Endothelial cell of umbilical vein (primary cell): ENCODE results near the gene PSMB7. TPM values are rescaled to one million over a fixed set of nuclear protein-coding genes. Genes with fewer than 3 reads are reported as not detected.

ENCODE experiments used
- BruUV-seq: library from RNA; stranded (reverse); fragments of 400-500 nt; replicated peaks from 2 replicates; lab custom pipeline; 2021; lab: Mats Ljungman, UMichigan
- CTCF ChIA-PET: fragments of 300-600, 350-600 bp; sonication (Branson Sonifier 250); formaldehyde crosslinking; loops from one replicate; lab custom pipeline; 2021; ENCODE audit warnings: antibody characterized with exemption, inconsistent platforms; lab: Charles Lee
- POLR2A ChIA-PET: fragments of 300-600, 350-600 bp; sonication (Branson Sonifier 250); formaldehyde crosslinking; loops from one replicate; lab custom pipeline; 2021; ENCODE audit warnings: antibody characterized with exemption, inconsistent platforms; lab: Charles Lee
- DNase-seq: peaks from one replicate; pipeline ENCODE4 v3.0.0-alpha.2; 2011; ENCODE audit warnings: low read depth, low spot score
- FAIRE-seq: peaks from 2 replicates; lab custom pipeline; 2011; peaks lifted over from hg19 to GRCh38; lab: Jason Lieb, UNC
- H2AFZ ChIP-seq: 2 replicates; pipeline ENCODE4 v1.6.0; 2012; ENCODE audit warnings: low read depth, low read length, control low read depth, inconsistent platforms
- H3K27ac ChIP-seq: 2 replicates; pipeline ENCODE4 v1.5.1; 2011; ENCODE audit warnings: low read depth, mild to moderate bottlenecking, control low read depth, low read length, moderate library complexity; ENCODE audit not compliant: insufficient read depth
- H3K27me3 ChIP-seq, 2 experiments: 2 replicates each; pipeline versions ENCODE4 v1.6.0 to v1.6.1; 2011; ENCODE audit warnings: low read length in 2 of 2, mixed read lengths in 1 of 2; ENCODE audit not compliant: control insufficient read depth in 2 of 2, insufficient read depth in 2 of 2
- H3K36me3 ChIP-seq, 2 experiments: 2 replicates in 1 of 2; 3 replicates in 1 of 2; pipeline ENCODE4 v1.5.1; 2011; ENCODE audit warnings: low read length in 2 of 2, mild to moderate bottlenecking in 1 of 2, moderate library complexity in 1 of 2; ENCODE audit not compliant: control insufficient read depth in 2 of 2, insufficient read depth in 2 of 2; ENCODE audit errors: extremely low read depth in 1 of 2
- H3K4me1 ChIP-seq: 3 replicates; pipeline ENCODE4 v1.5.1; 2011; ENCODE audit warnings: mild to moderate bottlenecking, low read length; ENCODE audit not compliant: control insufficient read depth, insufficient read depth; ENCODE audit errors: extremely low read depth
- H3K4me2 ChIP-seq: 2 replicates; pipeline ENCODE4 v1.6.1; 2011; ENCODE audit warnings: low read length, control low read depth, mixed read lengths; ENCODE audit not compliant: insufficient read depth
- H3K4me3 ChIP-seq, 3 experiments: fragments of 200-600 bp in 1 of 3; sonication (generic), shearing (Covaris generic) in 1 of 3; replicated peaks in 1 of 3; 2 replicates each; pipeline ENCODE4 v1.5.1; 2011 to 2016; ENCODE audit warnings: control low read depth in 3 of 3, low read length in 3 of 3, mild to moderate bottlenecking in 2 of 3, inconsistent platforms in 1 of 3, low read depth in 1 of 3, moderate library complexity in 1 of 3; ENCODE audit not compliant: insufficient read depth in 1 of 3
- H3K79me2 ChIP-seq: 2 replicates; pipeline ENCODE4 v1.6.0; 2012; ENCODE audit warnings: low read length, inconsistent platforms; ENCODE audit not compliant: control insufficient read depth, insufficient read depth
- H3K9ac ChIP-seq: replicated peaks from 2 replicates; pipeline ENCODE3; 2011; ENCODE audit warnings: low read length, control low read depth; ENCODE audit not compliant: insufficient read depth; ENCODE audit errors: extremely low read depth
- H3K9me1 ChIP-seq: replicated peaks from 3 replicates; pipeline ENCODE4 v1.6.0; 2011; ENCODE audit warnings: mild to moderate bottlenecking, low read length; ENCODE audit not compliant: control insufficient read depth, insufficient read depth; ENCODE audit errors: extremely low read depth
- H3K9me3 ChIP-seq: replicated peaks from 2 replicates; pipeline ENCODE4 v1.5.1; 2012; ENCODE audit warnings: low read length, inconsistent platforms; ENCODE audit not compliant: control insufficient read depth, insufficient read depth
- H4K20me1 ChIP-seq: replicated peaks from 2 replicates; pipeline ENCODE3; 2011; ENCODE audit warnings: mild to moderate bottlenecking, low read length; ENCODE audit not compliant: control insufficient read depth, insufficient read depth; ENCODE audit errors: extremely low read depth
- CTCF ChIP-seq, 2 donors: IDR thresholded peaks; 1 replicate in 1 of 2; 2 replicates in 1 of 2; pipeline ENCODE4 v1.5.1; 2011; ENCODE audit warnings: low read length in 2 of 2, mild to moderate bottlenecking in 2 of 2, moderate library complexity in 2 of 2, control low read depth in 1 of 2, inconsistent platforms in 1 of 2, low read depth in 1 of 2; ENCODE audit not compliant: insufficient read depth in 1 of 2; ENCODE audit errors: extremely low read depth in 1 of 2
- EZH2 ChIP-seq: IDR thresholded peaks from 2 replicates; pipeline ENCODE4 v1.6.1; 2012; ENCODE audit warnings: borderline replicate concordance, low read depth, mild to moderate bottlenecking, moderate library complexity, low read length, inconsistent platforms; ENCODE audit not compliant: severe bottlenecking
- FOS ChIP-seq: IDR thresholded peaks from 2 replicates; pipeline ENCODE4 v1.6.1; 2011; ENCODE audit warnings: mild to moderate bottlenecking, low read length, moderate library complexity, borderline replicate concordance; ENCODE audit not compliant: insufficient read depth
- GATA2 ChIP-seq: IDR thresholded peaks from 2 replicates; pipeline ENCODE4 v1.7.0; 2011; ENCODE audit warnings: low read depth, mild to moderate bottlenecking, moderate library complexity, mixed read lengths, low read length; ENCODE audit not compliant: insufficient read length, insufficient read depth
- JUN ChIP-seq: IDR thresholded peaks from 2 replicates; pipeline ENCODE4 v1.6.1; 2011; ENCODE audit warnings: borderline replicate concordance, low read depth; ENCODE audit not compliant: insufficient read length, insufficient read depth
- MYC ChIP-seq: IDR thresholded peaks from one replicate; pipeline ENCODE4 v1.6.1; 2011; ENCODE audit warnings: mild to moderate bottlenecking, low read depth, low read length
- POLR2A ChIP-seq: IDR thresholded peaks from 2 replicates; pipeline ENCODE4 v1.6.1; 2012; ENCODE audit warnings: low read depth, mild to moderate bottlenecking, control low read depth, low read length
- POLR2AphosphoS5 ChIP-seq: IDR thresholded peaks from 2 replicates; pipeline ENCODE4 v1.6.1; 2012; ENCODE audit warnings: low read depth, mild to moderate bottlenecking, control low read depth, low read length, moderate library complexity; ENCODE audit not compliant: insufficient read depth
- dilution Hi-C: fragments of 300-500 bp; cut with MboI; formaldehyde crosslinking; loops from one replicate; pipeline ENCODE4 v1.15.0; 2019; ENCODE audit warnings: low sequenced_read_pairs; ENCODE audit not compliant: extremely low pct_ligation_motif_present
- intact Hi-C: fragments of 100-400 bp; cut with micrococcal nuclease; formaldehyde crosslinking; loops from one replicate; pipeline ENCODE4 v1.10.0; 2022
- polyA plus RNA-seq, 4 experiments: library from polyadenylated mRNA; depleted of rRNA in 3 of 4; stranded (reverse) in 3 of 4; unstranded in 1 of 4; fragments of >200 nt; gene quantifications; 2 replicates each; pipeline versions ENCODE4 v1.2.1 to v1.2.3, GENCODE V29; 2011 to 2012; ENCODE audit warnings: missing spikeins in 1 of 4
- total RNA-seq: library from RNA; stranded (reverse); gene quantifications from 2 replicates; pipeline ENCODE4 v1.2.3, GENCODE V29; 2021
- TF ChIP-seq, protein P1 (sequence below): IDR thresholded peaks from 2 replicates; pipeline ENCODE4 v1.6.1; 2011; ENCODE audit not compliant: insufficient read depth, insufficient read length

Gene PSMB7
- total and polyA plus RNA-seq, 2 donors (not counting 3 experiments of a cell fraction or from before 2014, with no cell fraction given): 227 to 366 TPM

DNA sequence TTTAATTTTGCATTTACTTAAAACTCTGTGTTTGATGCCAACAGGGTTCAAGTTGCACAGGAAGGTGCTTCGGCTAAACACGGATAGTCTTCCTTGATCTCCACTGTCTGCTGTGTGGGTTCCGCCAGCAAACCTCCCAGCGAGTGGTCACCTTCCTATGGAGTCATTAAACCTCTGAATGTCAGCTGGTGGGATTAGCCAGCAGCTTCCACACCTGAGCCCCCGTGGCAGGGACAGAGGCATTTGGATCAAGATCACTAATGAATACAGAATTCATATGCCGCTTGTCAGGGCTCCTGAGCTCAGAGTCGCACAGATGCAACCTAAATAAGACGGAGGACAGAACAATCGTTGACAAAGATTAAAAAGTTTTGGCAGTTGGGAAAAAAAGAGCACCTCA lies 39.5 kb downstream of the PSMB7 start:
- dilution Hi-C loops: no loop called here

More for the DNA sequence above, 39.5 kb downstream of the PSMB7 start:
- H3K4me3 ChIP-seq: no peak overlapping the region
- H2AFZ ChIP-seq: no peak overlapping the region
- BruUV-seq: no TSS peak
- H4K20me1 ChIP-seq: peaks cover 11% of the 10 kb centered on the region
- CTCF ChIA-PET: interaction anchor here (1.2 to 2.7 kb wide), 3 partner anchors 10 to 17 kb away, joined by 4 to 6 read pairs (median 4); no protein-coding TSS in a partner anchor
- H3K9me3 ChIP-seq: no peaks in the 10 kb centered on the region
- peaks cover 2% of the 10 kb centered on the region for H3K9me1 ChIP-seq
- no peak overlapping the region for H3K27ac ChIP-seq
- H3K4me2 ChIP-seq: no peak overlapping the region
- H3K4me1 ChIP-seq: no peaks in the 10 kb centered on the region
- H3K79me2 ChIP-seq: peaks cover 98% of the 10 kb centered on the region
- TF ChIP-seq JUN (no peak), POLR2AphosphoS5 (no peak), GATA2 (no peak), POLR2A (no peak), CTCF (IDR thresholded peaks at IDR 0.05; ENCODE audit: extremely low read depth in 1 of 2, insufficient read depth in 1 of 2, low read depth in 1 of 2, low read length in 2 of 2) (no peak), EZH2 (no peak), MYC (no peak), FOS (no peak)
- TF ChIP-seq, protein P1, sequence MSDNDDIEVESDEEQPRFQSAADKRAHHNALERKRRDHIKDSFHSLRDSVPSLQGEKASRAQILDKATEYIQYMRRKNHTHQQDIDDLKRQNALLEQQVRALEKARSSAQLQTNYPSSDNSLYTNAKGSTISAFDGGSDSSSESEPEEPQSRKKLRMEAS: no peak
- H3K36me3 ChIP-seq: peaks cover 2 to 10% of the 10 kb centered on the region in 2 experiments
- H3K9ac ChIP-seq: no peak overlapping the region
- POLR2A ChIA-PET: no interaction called here
- no peak for FAIRE-seq
- no peaks in the 10 kb centered on the region for H3K27me3 ChIP-seq
- intact Hi-C loops: no loop called here
- no peak for DNase-seq
